Measurements from ENCODE around the gene IFNL2.

DNA sequence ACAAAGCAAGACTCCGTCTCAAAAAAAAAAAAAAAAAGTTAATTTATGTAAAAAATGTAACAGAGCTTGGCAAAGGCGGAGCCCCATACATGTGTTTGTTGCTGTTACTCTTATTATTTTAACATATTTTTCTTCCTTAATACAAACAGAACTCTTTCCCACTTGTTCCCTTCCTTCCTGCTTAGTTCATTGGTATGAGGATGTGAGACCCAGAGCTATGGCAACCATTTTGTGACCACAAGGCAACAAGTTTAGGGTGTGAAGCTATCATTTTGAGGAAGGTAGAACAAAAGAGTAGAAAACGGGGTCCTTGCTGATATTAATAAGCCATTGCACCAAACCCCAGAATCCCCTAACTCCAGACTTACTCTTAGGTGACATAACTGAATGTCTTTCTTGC, 33.4 kb downstream of the IFNL2 start:
- TF ChIP-seq EP300 (IDR thresholded peaks at IDR 0.05) (no peak), POLR2AphosphoS5 (IDR thresholded peaks at IDR 0.05) (no peak), CTCF (IDR thresholded peaks at IDR 0.05) (no peak), POLR2A (IDR thresholded peaks at IDR 0.05) (no peak)
